Stimulated activated CD4-positive, alpha-beta T cell treated with anti-CD3 and anti-CD28 coated beads, Interleukin-2, amount 100 ng/mL, for 48 hours (primary cell): ENCODE data around the gene TPST2.

Experiments used
- DNase-seq, 2 donors: peaks; one replicate each; pipeline ENCODE4 v3.0.0-alpha.2; 2020

Gene TPST2

GRCh38 chr22:26527574-26528465 is 62.1 kb downstream of the TPST2 start:
- no peak for DNase-seq

- DNase-seq: no peak
These were observed 62.8 kb downstream of the TPST2 start for GRCh38 chr22:26527167-26527566.

GRCh38 chr22:26525946-26526564 is 63.9 kb downstream of the TPST2 start:
- no peak for DNase-seq

- no peak for DNase-seq
These were observed 65.1 kb downstream of the TPST2 start for GRCh38 chr22:26524870-26525269.

GRCh38 chr22:26522592-26522991 is 67.3 kb downstream of the TPST2 start:
- no peak for DNase-seq

GRCh38 chr22:26522012-26522411 is 67.9 kb downstream of the TPST2 start:
- DNase-seq: no peak

- no peak for DNase-seq
These were observed 72.5 kb downstream of the TPST2 start for GRCh38 chr22:26517429-26517828.

- DNase-seq: no peak
These were observed 73.4 kb downstream of the TPST2 start for GRCh38 chr22:26516503-26516902.

GRCh38 chr22:26515931-26516330 is 74.0 kb downstream of the TPST2 start:
- no peak for DNase-seq

- no peak for DNase-seq
These were observed 75.3 kb downstream of the TPST2 start for GRCh38 chr22:26514419-26515161.

GRCh38 chr22:26513838-26514237 is 76.1 kb downstream of the TPST2 start:
- DNase-seq: no peak

GRCh38 chr22:26512149-26512793 is 77.7 kb downstream of the TPST2 start, which contains the start of gene TFIP11:
Gene TFIP11, minus strand, starts transcription at chr22:26512473. Its CDS starts 2,201 bp downstream, at chr22:26510272.
- DNase-seq: peak; percentile 92 to 95

GRCh38 chr22:26508148-26508547 is 81.8 kb downstream of the TPST2 start:
- DNase-seq: no peak

GRCh38 chr22:26503758-26504157 is 86.2 kb downstream of the TPST2 start:
- no peak for DNase-seq

GRCh38 chr22:26502688-26503561 is 87.0 kb downstream of the TPST2 start:
- peak; percentile 20 for DNase-seq

- DNase-seq: no peak
These were observed 87.9 kb downstream of the TPST2 start for GRCh38 chr22:26501996-26502395.

GRCh38 chr22:26499188-26499703 is 90.7 kb downstream of the TPST2 start:
- no peak for DNase-seq

- DNase-seq: no peak
These were observed 93.5 kb downstream of the TPST2 start for GRCh38 chr22:26496456-26496855.

GRCh38 chr22:26494506-26494905 is 95.4 kb downstream of the TPST2 start:
- no peak for DNase-seq

- no peak for DNase-seq
These were observed 97.7 kb downstream of the TPST2 start for GRCh38 chr22:26492220-26492619.

- DNase-seq: no peak
These were observed 100.4 kb downstream of the TPST2 start for GRCh38 chr22:26489447-26490036.
